Measurements from ENCODE around the gene ORMDL2.
A peak's percentile ranks its signal among the peaks of the same experiment; 100 is the strongest.

Gene ORMDL2, protein sequence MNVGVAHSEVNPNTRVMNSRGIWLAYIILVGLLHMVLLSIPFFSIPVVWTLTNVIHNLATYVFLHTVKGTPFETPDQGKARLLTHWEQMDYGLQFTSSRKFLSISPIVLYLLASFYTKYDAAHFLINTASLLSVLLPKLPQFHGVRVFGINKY

GRCh38 chr12:55817345-55818139 is at the start of gene ORMDL2, which contains the start of gene SARNP:
ORMDL2 (plus strand) TSS chr12:55818041; CDS start chr12:55819000, 959 bp downstream.
SARNP (minus strand) TSS chr12:55817724; CDS start chr12:55817701, 23 bp downstream.
- DNase-seq: peak; percentile 99

DNA sequence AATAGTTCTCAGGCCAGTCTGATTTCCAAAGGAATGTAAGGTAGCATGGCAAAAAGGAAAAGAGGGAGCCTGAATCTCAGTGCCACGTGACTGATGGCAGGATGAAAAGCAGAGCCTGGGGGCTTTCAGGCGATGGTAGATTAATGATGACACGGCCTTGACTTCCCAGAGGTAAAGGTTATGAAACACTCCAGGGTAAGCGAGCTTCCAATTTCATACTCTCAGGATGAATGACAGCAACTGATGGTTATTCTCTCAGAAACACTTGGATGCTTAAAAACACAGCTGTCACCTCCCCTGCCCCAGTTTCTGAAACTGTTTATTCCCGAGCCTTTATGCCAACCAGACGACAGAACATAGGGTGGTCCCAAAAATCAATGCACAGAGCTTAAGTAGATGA is 46.1 kb upstream of the ORMDL2 start:
- no peak for DNase-seq

- DNase-seq: no peak
These were observed 40.0 kb upstream of the ORMDL2 start for GRCh38 chr12:55777856-55778255.

DNA sequence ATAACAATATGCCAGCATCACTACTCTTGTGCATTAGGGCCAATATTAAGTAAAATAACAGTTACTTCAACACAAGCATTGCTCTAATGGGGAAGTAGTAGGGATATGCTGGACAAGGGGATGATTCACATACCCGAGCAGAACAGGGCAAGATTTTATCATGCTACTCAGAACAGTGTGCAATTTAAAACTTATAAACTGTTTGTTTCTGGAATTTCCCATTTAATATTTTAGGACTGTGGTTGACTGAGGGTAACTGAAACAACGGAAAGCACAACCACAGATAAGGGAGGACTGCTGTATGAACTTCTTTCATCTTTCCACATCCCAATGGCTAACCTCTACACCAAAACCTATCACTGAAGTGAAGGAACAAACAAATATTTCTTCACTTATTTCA is 37.2 kb upstream of the ORMDL2 start:
- no peak for DNase-seq

DNA sequence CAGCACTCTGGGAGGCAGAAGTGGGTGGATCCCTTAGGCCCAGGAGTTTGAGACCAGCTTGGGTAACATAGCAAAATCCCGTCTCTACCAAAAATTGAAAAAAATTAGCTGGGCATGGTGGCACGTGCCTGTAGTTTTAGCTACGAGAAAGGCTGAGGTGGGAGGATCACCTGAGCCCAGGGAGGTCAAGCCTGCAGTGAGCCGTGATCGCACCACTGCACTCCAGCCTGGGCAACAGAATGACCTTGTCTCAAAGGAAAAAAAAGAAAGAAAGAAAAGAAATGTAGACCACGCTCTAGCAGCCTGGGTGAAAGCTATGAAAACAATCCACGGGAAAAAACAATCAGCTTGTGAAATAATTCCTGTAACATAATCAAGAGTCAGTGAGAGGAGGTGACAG is 29.3 kb upstream of the ORMDL2 start:
- no peak for DNase-seq

DNA sequence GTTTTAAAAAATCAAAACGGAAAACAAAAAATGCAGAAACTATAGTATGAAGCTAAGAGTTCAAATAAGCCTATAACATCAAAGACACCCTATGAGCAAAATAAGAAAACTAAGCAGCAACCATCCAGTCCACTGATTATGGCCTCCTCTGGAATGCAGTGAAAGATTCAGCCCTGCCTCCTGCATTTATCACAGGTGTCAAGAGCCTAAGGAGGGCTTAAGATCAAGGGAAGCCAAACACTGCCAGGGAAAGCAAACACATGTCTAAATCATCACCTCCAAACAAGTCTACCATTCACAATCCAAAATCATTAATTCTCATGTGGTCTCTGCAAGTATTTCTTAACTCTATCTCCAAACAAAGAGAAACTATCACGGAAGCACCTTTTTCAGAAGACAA is 28.7 kb upstream of the ORMDL2 start:
- DNase-seq: no peak

GRCh38 chr12:55789893-55790292 is 27.9 kb upstream of the ORMDL2 start:
- no peak for DNase-seq

DNA sequence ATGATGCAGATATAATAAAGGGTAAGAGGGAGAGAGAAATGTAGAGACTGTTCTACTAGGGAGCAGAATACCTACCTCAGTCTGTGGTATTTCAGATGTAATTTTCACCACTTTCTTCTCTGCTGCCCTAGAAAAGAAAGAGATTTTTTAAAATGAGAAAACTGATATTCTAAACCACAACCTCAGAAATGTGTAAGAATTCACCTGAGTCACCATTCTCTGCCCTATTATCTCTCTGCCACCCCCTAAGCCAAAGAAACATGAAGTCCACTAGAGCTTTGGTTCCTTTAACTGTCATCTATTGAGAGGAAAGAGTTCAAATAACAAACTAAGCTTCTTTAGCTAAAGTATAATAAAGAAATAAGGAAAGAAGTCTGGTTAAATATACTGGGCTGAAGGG is 21.9 kb upstream of the ORMDL2 start:
- no peak for DNase-seq

- no peak for DNase-seq
These were observed 20.8 kb upstream of the ORMDL2 start for GRCh38 chr12:55797068-55797467.

DNA sequence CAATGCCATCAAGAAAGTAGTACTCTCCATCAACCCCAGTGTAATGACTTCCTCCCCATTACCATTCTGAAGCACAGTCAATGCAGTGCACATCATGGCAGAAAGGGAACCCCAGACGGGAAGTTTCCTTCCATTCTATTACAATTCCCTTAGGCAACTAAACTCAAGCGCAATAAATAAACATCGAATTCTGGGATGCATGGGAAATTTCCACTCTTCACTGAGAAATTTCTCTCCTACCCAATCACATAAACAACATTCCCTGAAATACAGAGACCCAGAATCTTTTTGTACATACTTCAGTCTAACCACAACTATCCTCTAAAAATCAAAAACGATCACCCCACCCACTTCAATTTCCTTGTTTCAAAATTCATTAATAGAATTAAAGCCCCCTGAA is 20.3 kb upstream of the ORMDL2 start:
- no peak for DNase-seq

GRCh38 chr12:55806982-55807381 is 10.9 kb upstream of the ORMDL2 start:
- DNase-seq: no peak

GRCh38 chr12:55809274-55809673 is 8.6 kb upstream of the ORMDL2 start:
- DNase-seq: no peak

DNA sequence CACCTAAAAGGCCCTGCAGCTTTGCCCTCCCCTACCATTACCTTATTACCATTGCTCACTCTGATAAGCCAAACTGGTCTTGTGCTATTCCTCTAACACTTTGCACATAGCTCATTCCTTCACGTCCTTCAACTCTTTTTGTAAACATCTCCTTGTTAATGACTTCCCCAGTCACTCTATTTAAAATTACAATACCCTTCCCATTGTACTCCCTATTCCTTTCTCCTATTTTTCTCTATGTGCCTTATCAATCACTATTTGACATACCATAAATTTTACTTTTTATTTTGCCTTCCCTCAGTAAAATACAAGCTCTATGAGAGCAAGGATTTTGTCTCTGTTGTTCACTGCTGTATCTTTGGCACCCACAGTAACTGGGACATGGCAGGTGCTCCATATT is 5.8 kb upstream of the ORMDL2 start:
- DNase-seq: no peak

DNA sequence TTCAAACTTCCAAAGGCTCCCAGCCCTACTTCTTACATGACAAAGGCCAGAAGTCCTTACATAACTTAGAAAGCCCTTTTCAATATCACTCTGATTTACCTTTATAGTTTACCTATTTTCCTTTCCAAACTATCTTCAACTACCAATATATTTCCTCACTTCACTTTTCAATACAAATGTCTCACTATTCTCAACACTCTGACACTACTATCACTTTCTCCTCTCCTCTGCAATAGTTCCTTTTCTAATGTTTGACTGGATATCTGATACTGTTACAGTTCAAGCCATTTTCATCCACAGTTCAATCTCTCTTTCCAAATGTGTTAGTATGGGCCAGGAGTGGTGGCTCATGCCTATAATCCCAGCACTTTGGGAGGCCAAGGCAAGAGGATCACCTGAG is 3.6 kb upstream of the ORMDL2 start:
- no peak for DNase-seq

DNA sequence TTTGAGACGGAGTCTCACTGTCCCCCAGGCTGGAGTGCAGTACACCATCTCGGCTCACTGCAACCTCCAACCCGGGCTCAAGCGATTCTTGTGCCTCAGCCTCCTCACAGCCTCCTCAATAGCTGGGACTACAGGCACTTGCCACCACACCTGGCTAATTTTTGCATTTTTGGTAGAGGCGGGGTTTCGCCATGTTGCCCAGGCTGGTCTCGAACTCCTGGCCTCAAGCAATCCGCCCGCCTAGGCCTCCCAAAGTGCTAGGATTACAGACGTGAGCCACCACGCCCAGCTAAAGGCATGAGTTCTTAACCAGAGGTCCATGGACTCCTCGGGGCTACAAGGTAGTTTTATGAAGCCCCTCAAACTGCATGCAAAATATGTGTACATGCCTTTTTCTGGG is 2.4 kb upstream of the ORMDL2 start:
- no peak for DNase-seq

GRCh38 chr12:55816881-55817344 is 928 bp upstream of the ORMDL2 start:
- no peak for DNase-seq

DNA sequence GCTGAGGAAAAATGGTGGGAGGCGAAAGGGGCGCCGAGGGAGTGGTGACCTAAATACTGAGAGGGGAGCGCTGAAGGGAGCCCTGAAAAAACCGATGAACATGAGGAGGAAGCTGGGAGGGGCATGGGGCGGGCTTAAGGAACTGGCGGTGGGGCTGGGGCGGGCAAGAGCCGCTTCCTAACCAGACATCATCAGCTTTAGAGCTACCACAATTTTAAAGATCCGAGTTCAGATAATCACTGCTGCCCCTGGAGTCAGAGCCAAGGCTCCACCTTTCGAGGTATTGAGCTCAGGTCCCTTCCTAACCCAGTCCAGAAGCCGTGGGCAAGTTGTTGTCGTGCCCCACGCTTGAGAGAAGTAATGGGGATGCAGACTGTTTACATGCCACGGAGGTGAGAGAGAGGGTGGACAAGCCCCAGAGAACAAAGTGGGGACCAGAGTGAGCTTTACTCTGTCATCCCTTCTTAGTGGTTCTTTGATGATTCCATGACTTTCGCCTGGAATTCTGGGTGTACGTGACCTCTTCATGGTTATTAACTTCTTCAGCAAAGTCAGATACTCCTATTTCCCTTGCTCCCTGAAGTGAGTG is 393 bp downstream of the ORMDL2 start:
- DNase-seq: no peak

DNA sequence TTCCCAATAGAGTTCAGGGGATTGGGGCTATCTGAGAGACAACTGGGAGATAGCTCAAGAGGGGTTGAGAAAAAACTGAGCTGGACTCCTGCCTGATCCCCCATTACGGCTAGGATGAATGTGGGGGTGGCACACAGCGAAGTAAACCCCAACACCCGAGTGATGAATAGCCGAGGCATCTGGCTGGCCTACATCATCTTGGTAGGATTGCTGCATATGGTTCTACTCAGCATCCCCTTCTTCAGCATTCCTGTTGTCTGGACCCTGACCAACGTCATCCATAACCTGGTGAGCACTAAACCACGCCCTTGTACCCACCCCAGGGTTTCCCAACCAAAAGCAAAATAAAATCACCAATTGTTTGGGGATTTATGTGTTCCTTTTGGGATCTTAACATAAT is 1.0 kb downstream of the ORMDL2 start:
- no peak for DNase-seq

DNA sequence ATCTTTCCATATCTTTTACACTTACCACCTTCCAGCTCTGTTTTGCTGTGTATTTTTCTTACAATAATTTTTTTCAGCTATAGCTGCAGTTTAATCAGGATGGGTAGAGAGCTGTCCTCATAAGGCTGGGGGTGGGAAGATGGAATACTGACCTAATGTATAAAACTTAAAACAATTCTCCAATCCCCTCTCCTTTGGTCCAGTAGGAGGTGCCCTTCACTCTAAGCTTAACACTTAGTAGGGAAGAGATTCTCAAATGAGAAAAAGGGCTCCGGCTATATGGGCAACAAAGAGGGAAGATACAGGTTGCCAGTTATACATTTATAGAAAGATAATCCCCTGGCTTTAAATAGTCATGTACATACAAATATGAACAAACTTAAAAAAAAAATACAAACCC is 2.8 kb downstream of the ORMDL2 start:
- no peak for DNase-seq

GRCh38 chr12:55822228-55822627 is 4.4 kb downstream of the ORMDL2 start:
- DNase-seq: no peak

DNA sequence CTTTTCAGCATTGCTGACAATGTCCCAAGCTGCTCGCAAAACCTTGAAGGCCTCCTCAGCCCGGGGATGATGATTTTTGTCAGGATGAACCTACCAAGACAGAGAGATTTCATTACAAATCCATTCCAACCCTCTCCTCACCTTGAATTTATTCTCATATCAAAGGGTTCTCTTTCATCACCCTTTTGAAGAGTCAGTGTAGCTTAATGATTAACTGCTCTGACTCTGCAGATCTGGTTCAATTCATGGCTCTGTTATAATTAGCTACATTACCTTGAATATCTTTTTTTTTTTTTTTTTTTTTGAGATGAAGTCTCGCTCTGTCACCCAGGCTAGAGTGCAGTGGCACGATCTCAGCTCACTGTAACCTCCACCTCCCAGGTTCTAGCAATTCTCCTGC is 5.6 kb downstream of the ORMDL2 start:
- DNase-seq: no peak

DNA sequence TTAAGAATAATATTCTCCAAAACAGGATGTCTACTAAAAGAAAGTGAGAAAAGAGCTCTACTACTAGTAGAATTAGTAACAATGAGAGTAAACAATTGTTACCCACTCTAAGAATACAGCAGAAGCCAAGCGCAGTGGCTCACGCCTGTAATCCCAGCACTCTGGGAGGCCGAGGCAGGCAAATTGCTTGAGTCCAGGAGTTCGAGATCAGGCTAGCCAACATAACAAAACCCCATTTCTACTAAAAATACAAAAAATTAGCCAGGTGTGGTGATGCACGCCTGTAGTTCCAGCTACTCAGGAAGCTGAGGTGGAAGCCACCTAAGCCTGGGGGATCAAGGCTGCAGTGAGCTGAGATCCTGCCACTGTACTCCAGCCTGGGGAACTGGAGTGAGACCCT is 6.9 kb downstream of the ORMDL2 start:
- no peak for DNase-seq

DNA sequence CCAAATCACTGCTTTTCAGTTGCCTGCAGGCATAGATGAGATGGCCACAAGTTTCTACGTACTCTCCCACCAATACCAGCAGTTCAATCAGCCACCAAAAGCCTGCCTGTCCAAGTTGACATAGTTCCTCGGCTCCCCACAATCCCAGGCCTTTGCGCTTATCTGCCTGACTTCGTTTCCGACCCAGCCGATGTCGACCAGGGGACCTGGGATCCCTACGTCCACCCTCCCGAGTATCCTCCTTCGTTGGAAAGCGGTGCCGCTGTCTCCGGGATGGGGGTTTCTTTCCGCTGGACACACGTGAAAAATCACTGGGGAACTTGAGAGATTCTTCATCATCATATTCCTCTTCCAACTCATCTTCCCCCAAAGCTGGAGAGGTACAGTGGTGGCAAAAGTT is 10.0 kb downstream of the ORMDL2 start:
- no peak for DNase-seq

GRCh38 chr12:55828357-55828756 is 10.5 kb downstream of the ORMDL2 start:
- DNase-seq: no peak

Data from CD4-positive, alpha-beta T cell treated with Interleukin-15 for 1 hour (primary cell).